ENCODE measurements around the gene ATP5F1E.
"Not testable (repeated sequence)": the region's sequence is repeated elsewhere in the genome, so short reads cannot be mapped to it uniquely, and the experiment has no call there.

ATP5F1E gene

DNA sequence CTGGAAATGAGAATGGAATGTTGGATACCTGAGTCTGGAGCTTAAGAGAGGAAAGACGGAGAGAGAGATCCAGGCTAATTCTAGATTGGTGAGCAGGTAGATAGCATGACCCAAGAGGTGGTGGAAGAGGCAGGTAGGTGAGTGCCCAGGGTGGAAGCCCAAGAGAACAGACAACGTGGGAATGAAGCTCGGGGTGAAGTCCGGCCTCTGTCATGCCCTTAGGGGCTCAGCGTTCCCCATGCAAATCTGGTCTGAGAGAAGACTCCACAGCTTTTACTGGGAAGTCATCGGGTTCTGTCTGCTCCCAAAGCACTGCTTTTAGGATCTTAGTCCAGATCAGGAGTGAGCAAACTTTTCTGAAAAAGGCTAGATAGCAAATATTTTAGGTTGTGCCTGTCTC is 47.4 kb downstream of the ATP5F1E start:
- TF ChIP-seq, protein P1, sequence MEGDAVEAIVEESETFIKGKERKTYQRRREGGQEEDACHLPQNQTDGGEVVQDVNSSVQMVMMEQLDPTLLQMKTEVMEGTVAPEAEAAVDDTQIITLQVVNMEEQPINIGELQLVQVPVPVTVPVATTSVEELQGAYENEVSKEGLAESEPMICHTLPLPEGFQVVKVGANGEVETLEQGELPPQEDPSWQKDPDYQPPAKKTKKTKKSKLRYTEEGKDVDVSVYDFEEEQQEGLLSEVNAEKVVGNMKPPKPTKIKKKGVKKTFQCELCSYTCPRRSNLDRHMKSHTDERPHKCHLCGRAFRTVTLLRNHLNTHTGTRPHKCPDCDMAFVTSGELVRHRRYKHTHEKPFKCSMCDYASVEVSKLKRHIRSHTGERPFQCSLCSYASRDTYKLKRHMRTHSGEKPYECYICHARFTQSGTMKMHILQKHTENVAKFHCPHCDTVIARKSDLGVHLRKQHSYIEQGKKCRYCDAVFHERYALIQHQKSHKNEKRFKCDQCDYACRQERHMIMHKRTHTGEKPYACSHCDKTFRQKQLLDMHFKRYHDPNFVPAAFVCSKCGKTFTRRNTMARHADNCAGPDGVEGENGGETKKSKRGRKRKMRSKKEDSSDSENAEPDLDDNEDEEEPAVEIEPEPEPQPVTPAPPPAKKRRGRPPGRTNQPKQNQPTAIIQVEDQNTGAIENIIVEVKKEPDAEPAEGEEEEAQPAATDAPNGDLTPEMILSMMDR (IDR thresholded peaks at IDR 0.05; ENCODE audit: borderline replicate concordance, insufficient read depth, low read depth, low read length): no peak
- H3K4me3 ChIP-seq (ENCODE audit: low read depth, low read length): no peak overlapping the region

GRCh38 chr20:58983115-58983468 is 49.0 kb downstream of the ATP5F1E start:
- not testable (repeated sequence) for H3K4me3 ChIP-seq (ENCODE audit: low read depth, low read length)

DNA sequence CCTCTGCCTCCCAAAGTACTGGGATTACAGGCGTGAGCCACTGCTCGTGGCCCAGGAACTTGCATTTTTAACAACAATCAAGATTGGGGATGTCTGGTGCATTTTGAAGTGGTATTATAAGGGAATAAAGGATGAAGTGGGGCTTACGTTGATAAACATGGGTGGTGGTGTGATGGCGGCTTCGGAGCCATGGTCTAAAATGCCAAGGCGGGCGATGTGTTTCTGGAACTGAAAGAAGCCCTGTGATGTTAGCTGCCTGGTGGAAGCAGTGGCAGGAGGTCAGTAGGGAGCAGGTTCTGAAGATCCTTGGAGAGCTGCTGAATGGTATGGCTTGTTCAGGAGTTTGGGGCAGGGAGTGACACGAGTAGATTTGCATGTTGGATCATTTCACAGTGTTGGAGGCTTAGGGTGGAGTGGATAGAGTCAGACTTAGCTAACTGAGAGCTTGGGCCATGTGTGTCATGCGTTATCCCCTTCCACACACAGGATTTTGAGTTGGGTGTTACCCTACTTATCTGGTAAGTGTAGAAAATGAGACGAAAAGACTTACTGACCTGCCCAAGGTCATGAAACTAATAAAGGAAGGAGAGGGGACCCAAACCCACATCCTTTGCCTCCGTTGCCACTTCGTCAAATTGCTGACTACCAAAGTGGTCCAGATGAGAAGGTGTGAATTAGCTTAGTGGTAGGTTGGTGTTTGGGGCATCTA is 49.6 kb downstream of the ATP5F1E start:
- peak overlapping the region; percentile 6 for H3K4me3 ChIP-seq (ENCODE audit: low read depth, low read length)
- TF ChIP-seq, protein P1 (IDR thresholded peaks at IDR 0.05; ENCODE audit: borderline replicate concordance, insufficient read depth, low read depth, low read length): no peak

GRCh38 chr20:58981628-58982364 is 50.3 kb downstream of the ATP5F1E start:
- peak overlapping the region; percentile 67 for H3K4me3 ChIP-seq (ENCODE audit: low read depth, low read length)
- TF ChIP-seq, protein P1 (IDR thresholded peaks at IDR 0.05; ENCODE audit: borderline replicate concordance, insufficient read depth, low read depth, low read length): no peak

- TF ChIP-seq, protein P1 (IDR thresholded peaks at IDR 0.05; ENCODE audit: borderline replicate concordance, insufficient read depth, low read depth, low read length): no peak
Observed at GRCh38 chr20:58980711-58981627, 51.2 kb downstream of the ATP5F1E start, which contains the start of gene NELFCD. Gene NELFCD (plus strand): TSS chr20:58981256. CDS start chr20:58981310, 54 bp downstream.

GRCh38 chr20:58978351-58979190 is 53.6 kb downstream of the ATP5F1E start:
- TF ChIP-seq, protein P1 (IDR thresholded peaks at IDR 0.05; ENCODE audit: borderline replicate concordance, insufficient read depth, low read depth, low read length): no peak

More at GRCh38 chr20:58980711-58981627, 51.2 kb downstream of the ATP5F1E start, which contains the start of gene NELFCD:
- H3K4me3 ChIP-seq (ENCODE audit: low read depth, low read length): peak within 1 kb of the TSS; percentile 67

More at GRCh38 chr20:58978351-58979190, 53.6 kb downstream of the ATP5F1E start:
- H3K4me3 ChIP-seq (ENCODE audit: low read depth, low read length): no peak overlapping the region

Measured in GM12875 (cell line).